HL-60 (cell line): Measurements from ENCODE around the gene CFAP100.

ENCODE experiments used
- DNase-seq, 2 experiments: peaks; one replicate each; pipeline ENCODE4 v3.0.0-alpha.2; 2010 to 2020; ENCODE audit warnings: low read depth in 1 of 2, low spot score in 1 of 2
- H3K27ac ChIP-seq: fragments of 250-450 bp; sonication (Bioruptor Pico); replicated peaks from 2 replicates; pipeline ENCODE4 v1.5.1; 2020; ENCODE audit warnings: mild to moderate bottlenecking, moderate library complexity
- H3K27me3 ChIP-seq: fragments of 250-450 bp; sonication (Bioruptor Pico); 2 replicates; pipeline ENCODE4 v1.5.1; 2021; ENCODE audit warnings: mild to moderate bottlenecking, moderate library complexity; ENCODE audit not compliant: insufficient read depth, poor library complexity, severe bottlenecking
- H3K4me3 ChIP-seq: replicated peaks from 2 replicates; pipeline ENCODE4 v1.5.1; 2011; ENCODE audit warnings: mild to moderate bottlenecking, control low read depth, low read length; ENCODE audit not compliant: insufficient read depth
- GABPA ChIP-seq: IDR thresholded peaks from 2 replicates; pipeline ENCODE4 v1.6.1; 2012; ENCODE audit warnings: low read depth
- POLR2AphosphoS5 ChIP-seq: IDR thresholded peaks from 2 replicates; pipeline ENCODE4 v1.6.1; 2012; ENCODE audit warnings: low read depth
- REST ChIP-seq: IDR thresholded peaks from 2 replicates; pipeline ENCODE4 v1.6.1; 2012; ENCODE audit warnings: low read depth; ENCODE audit not compliant: insufficient replicate concordance
- SPI1 ChIP-seq: IDR thresholded peaks from 2 replicates; pipeline ENCODE4 v1.6.1; 2012; ENCODE audit warnings: low read depth, mild to moderate bottlenecking, borderline replicate concordance
- TF ChIP-seq, protein P1 (sequence below): IDR thresholded peaks from one replicate; pipeline ENCODE4 v1.5.1; 2011; ENCODE audit warnings: low read length, control low read depth, inconsistent platforms; ENCODE audit not compliant: insufficient read depth

The CFAP100 gene

GRCh38 chr3:126475413-126476114, 80.9 kb downstream of the CFAP100 start, which contains the start of gene ZXDC:
TSS of gene ZXDC (minus strand) at chr3:126475891. CDS start at chr3:126475865, 26 bp downstream.
- peak within 1 kb of the TSS; percentile 75 for H3K4me3 ChIP-seq
- no peak for TF ChIP-seq REST
- TF ChIP-seq SPI1 = no peak
- TF ChIP-seq, protein P1, sequence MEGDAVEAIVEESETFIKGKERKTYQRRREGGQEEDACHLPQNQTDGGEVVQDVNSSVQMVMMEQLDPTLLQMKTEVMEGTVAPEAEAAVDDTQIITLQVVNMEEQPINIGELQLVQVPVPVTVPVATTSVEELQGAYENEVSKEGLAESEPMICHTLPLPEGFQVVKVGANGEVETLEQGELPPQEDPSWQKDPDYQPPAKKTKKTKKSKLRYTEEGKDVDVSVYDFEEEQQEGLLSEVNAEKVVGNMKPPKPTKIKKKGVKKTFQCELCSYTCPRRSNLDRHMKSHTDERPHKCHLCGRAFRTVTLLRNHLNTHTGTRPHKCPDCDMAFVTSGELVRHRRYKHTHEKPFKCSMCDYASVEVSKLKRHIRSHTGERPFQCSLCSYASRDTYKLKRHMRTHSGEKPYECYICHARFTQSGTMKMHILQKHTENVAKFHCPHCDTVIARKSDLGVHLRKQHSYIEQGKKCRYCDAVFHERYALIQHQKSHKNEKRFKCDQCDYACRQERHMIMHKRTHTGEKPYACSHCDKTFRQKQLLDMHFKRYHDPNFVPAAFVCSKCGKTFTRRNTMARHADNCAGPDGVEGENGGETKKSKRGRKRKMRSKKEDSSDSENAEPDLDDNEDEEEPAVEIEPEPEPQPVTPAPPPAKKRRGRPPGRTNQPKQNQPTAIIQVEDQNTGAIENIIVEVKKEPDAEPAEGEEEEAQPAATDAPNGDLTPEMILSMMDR = peak; percentile 19
- no peak for TF ChIP-seq GABPA
- 0 out of 2 replicates have a peak, but pooled peaks have one; percentile 51 for TF ChIP-seq POLR2AphosphoS5
- DNase-seq = peak; percentile 86 to 88
- H3K27me3 ChIP-seq = no peaks in the 10 kb centered on the region
- H3K27ac ChIP-seq = peak within 1 kb of the TSS; percentile 88

DNA sequence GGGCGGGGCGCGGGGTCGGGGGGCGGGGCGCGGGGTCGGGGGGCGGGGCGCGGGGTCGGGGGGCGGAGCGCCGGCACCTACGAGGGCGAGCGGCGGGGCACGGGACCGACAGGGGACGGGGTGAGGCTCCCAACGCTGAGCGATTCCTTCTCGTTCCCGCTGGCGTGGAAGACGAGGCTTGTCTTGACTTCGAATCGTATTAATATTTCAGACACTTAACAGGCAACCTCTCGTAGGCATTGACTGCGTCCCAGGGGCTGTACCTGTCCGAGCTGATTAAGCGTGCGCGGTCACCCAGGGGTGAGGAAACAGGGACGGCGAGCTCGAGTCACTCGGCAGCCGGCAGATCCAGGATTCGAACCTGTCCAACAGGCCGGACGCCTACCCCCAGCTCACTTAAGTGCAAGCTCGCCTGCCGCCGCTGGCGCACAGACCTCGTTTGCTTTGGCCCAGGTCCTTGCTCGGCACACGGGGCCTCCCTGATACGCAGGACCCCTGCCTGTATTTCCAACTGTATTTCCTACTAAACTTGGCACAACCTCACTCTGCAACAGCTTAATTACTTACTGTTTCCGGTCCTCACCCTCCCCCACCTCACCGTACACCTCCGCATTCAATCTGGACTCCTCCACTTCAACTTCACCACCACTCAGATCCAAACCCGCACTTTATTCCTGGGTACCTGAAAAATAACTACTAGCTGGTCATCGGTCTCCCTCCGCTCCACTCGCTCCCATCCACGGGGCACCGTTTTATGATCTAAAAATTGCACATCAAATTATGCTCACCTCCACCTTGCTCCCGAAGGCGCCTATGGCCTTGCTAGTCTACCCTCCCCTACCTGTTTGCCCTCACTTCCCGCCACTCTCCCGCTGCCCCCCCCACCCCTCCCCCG, 81.7 kb downstream of the CFAP100 start:
- TF ChIP-seq GABPA (no peak), POLR2AphosphoS5 (peak; percentile 58)
- peak; percentile 44 to 45 for DNase-seq
- H3K27ac ChIP-seq = peak overlapping the region; percentile 81

DNA sequence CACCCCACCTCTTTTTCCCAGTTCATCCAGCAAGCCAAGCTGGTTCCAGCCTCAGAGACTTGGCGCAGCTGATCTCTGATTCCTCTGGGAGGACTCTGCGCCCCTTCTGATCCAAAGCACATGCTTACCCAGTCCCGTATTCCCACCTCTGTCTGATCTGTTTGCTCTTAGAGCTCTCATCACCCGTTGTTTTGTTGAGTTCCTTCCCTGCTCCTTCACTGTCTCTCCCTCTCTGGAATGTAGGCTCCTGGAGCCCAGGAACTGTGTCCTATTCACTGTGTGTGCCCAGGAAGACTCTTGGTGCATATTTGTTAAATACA, 82.3 kb downstream of the CFAP100 start:
- no peak overlapping the region for H3K4me3 ChIP-seq
- no peaks in the 10 kb centered on the region for H3K27me3 ChIP-seq

More for the DNA sequence above, 81.7 kb downstream of the CFAP100 start:
- Histone ChIP-seq H3K4me3 (peak overlapping the region; percentile 56), H3K27me3 (no peaks in the 10 kb centered on the region)

More for the DNA sequence above, 82.3 kb downstream of the CFAP100 start:
- no peak for DNase-seq
- H3K27ac ChIP-seq = no peak overlapping the region
- TF ChIP-seq SPI1 (no peak), REST (no peak)
- TF ChIP-seq, protein P1 = no peak
